ENCODE data around the gene BRIP1.

Gene BRIP1

GRCh38 chr17:61754124-61754523, 109.2 kb downstream of the BRIP1 start:
- no peaks in the 10 kb centered on the region for H3K9me3 ChIP-seq (ENCODE audit: control insufficient read depth, low read depth, low read length)
- H3K36me3 ChIP-seq (ENCODE audit: control insufficient read depth, low read depth, low read length): peaks cover 4% of the 10 kb centered on the region
- no peak overlapping the region for H3K9ac ChIP-seq (ENCODE audit: low read length)
- no peak overlapping the region for H3K4me3 ChIP-seq (ENCODE audit: low read length)
- no peaks in the 10 kb centered on the region for H3K4me1 ChIP-seq (ENCODE audit: control insufficient read depth, low read depth, low read length)
- H3K27ac ChIP-seq (ENCODE audit: low read length): no peak overlapping the region
- H3K27me3 ChIP-seq (ENCODE audit: control insufficient read depth, insufficient read depth, low read length): no peaks in the 10 kb centered on the region

- H3K4me3 ChIP-seq (ENCODE audit: low read length): no peak overlapping the region
- H3K36me3 ChIP-seq (ENCODE audit: control insufficient read depth, low read depth, low read length): peaks cover 4% of the 10 kb centered on the region
- no peaks in the 10 kb centered on the region for H3K9me3 ChIP-seq (ENCODE audit: control insufficient read depth, low read depth, low read length)
- no peaks in the 10 kb centered on the region for H3K27me3 ChIP-seq (ENCODE audit: control insufficient read depth, insufficient read depth, low read length)
- H3K4me1 ChIP-seq (ENCODE audit: control insufficient read depth, low read depth, low read length): no peaks in the 10 kb centered on the region
- no peak overlapping the region for H3K27ac ChIP-seq (ENCODE audit: low read length)
- H3K9ac ChIP-seq (ENCODE audit: low read length): no peak overlapping the region
Measured at GRCh38 chr17:61753696-61754095, 109.6 kb downstream of the BRIP1 start.

GRCh38 chr17:61750656-61751055, 112.7 kb downstream of the BRIP1 start:
- Histone ChIP-seq H3K4me1 (ENCODE audit: control insufficient read depth, low read depth, low read length) (no peaks in the 10 kb centered on the region), H3K27me3 (ENCODE audit: control insufficient read depth, insufficient read depth, low read length) (no peaks in the 10 kb centered on the region), H3K4me3 (ENCODE audit: low read length) (no peak overlapping the region), H3K36me3 (ENCODE audit: control insufficient read depth, low read depth, low read length) (peaks cover 4% of the 10 kb centered on the region), H3K27ac (ENCODE audit: low read length) (no peak overlapping the region), H3K9me3 (ENCODE audit: control insufficient read depth, low read depth, low read length) (peaks cover 5% of the 10 kb centered on the region), H3K9ac (ENCODE audit: low read length) (no peak overlapping the region)

- H3K4me1 ChIP-seq (ENCODE audit: control insufficient read depth, low read depth, low read length): no peaks in the 10 kb centered on the region
- no peak overlapping the region for H3K27ac ChIP-seq (ENCODE audit: low read length)
- no peak overlapping the region for H3K9ac ChIP-seq (ENCODE audit: low read length)
- H3K9me3 ChIP-seq (ENCODE audit: control insufficient read depth, low read depth, low read length): peaks cover 5% of the 10 kb centered on the region
- H3K4me3 ChIP-seq (ENCODE audit: low read length): no peak overlapping the region
- no peaks in the 10 kb centered on the region for H3K27me3 ChIP-seq (ENCODE audit: control insufficient read depth, insufficient read depth, low read length)
- H3K36me3 ChIP-seq (ENCODE audit: control insufficient read depth, low read depth, low read length): peaks cover 4% of the 10 kb centered on the region
Measured at GRCh38 chr17:61749823-61750404, 113.4 kb downstream of the BRIP1 start.

- Histone ChIP-seq H3K4me1 (ENCODE audit: control insufficient read depth, low read depth, low read length) (no peaks in the 10 kb centered on the region), H3K9me3 (ENCODE audit: control insufficient read depth, low read depth, low read length) (peaks cover 5% of the 10 kb centered on the region), H3K36me3 (ENCODE audit: control insufficient read depth, low read depth, low read length) (peaks cover 9% of the 10 kb centered on the region), H3K27ac (ENCODE audit: low read length) (no peak overlapping the region), H3K27me3 (ENCODE audit: control insufficient read depth, insufficient read depth, low read length) (no peaks in the 10 kb centered on the region), H3K4me3 (ENCODE audit: low read length) (no peak overlapping the region), H3K9ac (ENCODE audit: low read length) (no peak overlapping the region)
Measured at GRCh38 chr17:61746248-61746985, 116.9 kb downstream of the BRIP1 start.

GRCh38 chr17:61744804-61745203, 118.5 kb downstream of the BRIP1 start:
- Histone ChIP-seq H3K4me3 (ENCODE audit: low read length) (no peak overlapping the region), H3K36me3 (ENCODE audit: control insufficient read depth, low read depth, low read length) (peaks cover 9% of the 10 kb centered on the region), H3K27ac (ENCODE audit: low read length) (no peak overlapping the region), H3K27me3 (ENCODE audit: control insufficient read depth, insufficient read depth, low read length) (no peaks in the 10 kb centered on the region), H3K9me3 (ENCODE audit: control insufficient read depth, low read depth, low read length) (peaks cover 5% of the 10 kb centered on the region), H3K4me1 (ENCODE audit: control insufficient read depth, low read depth, low read length) (no peaks in the 10 kb centered on the region), H3K9ac (ENCODE audit: low read length) (no peak overlapping the region)

- no peak overlapping the region for H3K4me3 ChIP-seq (ENCODE audit: low read length)
- no peaks in the 10 kb centered on the region for H3K4me1 ChIP-seq (ENCODE audit: control insufficient read depth, low read depth, low read length)
- H3K36me3 ChIP-seq (ENCODE audit: control insufficient read depth, low read depth, low read length): peaks cover 9% of the 10 kb centered on the region
- peaks cover 5% of the 10 kb centered on the region for H3K9me3 ChIP-seq (ENCODE audit: control insufficient read depth, low read depth, low read length)
- no peaks in the 10 kb centered on the region for H3K27me3 ChIP-seq (ENCODE audit: control insufficient read depth, insufficient read depth, low read length)
- H3K9ac ChIP-seq (ENCODE audit: low read length): no peak overlapping the region
- H3K27ac ChIP-seq (ENCODE audit: low read length): no peak overlapping the region
Measured at GRCh38 chr17:61744252-61744651, 119.1 kb downstream of the BRIP1 start.

GRCh38 chr17:61743766-61744165, 119.6 kb downstream of the BRIP1 start:
- H3K4me3 ChIP-seq (ENCODE audit: low read length): no peak overlapping the region
- peaks cover 14% of the 10 kb centered on the region for H3K36me3 ChIP-seq (ENCODE audit: control insufficient read depth, low read depth, low read length)
- no peaks in the 10 kb centered on the region for H3K4me1 ChIP-seq (ENCODE audit: control insufficient read depth, low read depth, low read length)
- no peaks in the 10 kb centered on the region for H3K27me3 ChIP-seq (ENCODE audit: control insufficient read depth, insufficient read depth, low read length)
- H3K9me3 ChIP-seq (ENCODE audit: control insufficient read depth, low read depth, low read length): peaks cover 5% of the 10 kb centered on the region
- H3K9ac ChIP-seq (ENCODE audit: low read length): no peak overlapping the region
- H3K27ac ChIP-seq (ENCODE audit: low read length): no peak overlapping the region

- H3K9me3 ChIP-seq (ENCODE audit: control insufficient read depth, low read depth, low read length): peaks cover 6% of the 10 kb centered on the region
- no peaks in the 10 kb centered on the region for H3K4me1 ChIP-seq (ENCODE audit: control insufficient read depth, low read depth, low read length)
- no peak overlapping the region for H3K4me3 ChIP-seq (ENCODE audit: low read length)
- no peak overlapping the region for H3K27ac ChIP-seq (ENCODE audit: low read length)
- no peaks in the 10 kb centered on the region for H3K27me3 ChIP-seq (ENCODE audit: control insufficient read depth, insufficient read depth, low read length)
- H3K9ac ChIP-seq (ENCODE audit: low read length): no peak overlapping the region
- peaks cover 20% of the 10 kb centered on the region for H3K36me3 ChIP-seq (ENCODE audit: control insufficient read depth, low read depth, low read length)
Measured at GRCh38 chr17:61739002-61739401, 124.3 kb downstream of the BRIP1 start.

- H3K4me3 ChIP-seq (ENCODE audit: low read length): no peak overlapping the region
- no peak overlapping the region for H3K9ac ChIP-seq (ENCODE audit: low read length)
- no peak overlapping the region for H3K27ac ChIP-seq (ENCODE audit: low read length)
- no peaks in the 10 kb centered on the region for H3K4me1 ChIP-seq (ENCODE audit: control insufficient read depth, low read depth, low read length)
- H3K36me3 ChIP-seq (ENCODE audit: control insufficient read depth, low read depth, low read length): peaks cover 20% of the 10 kb centered on the region
- H3K27me3 ChIP-seq (ENCODE audit: control insufficient read depth, insufficient read depth, low read length): no peaks in the 10 kb centered on the region
- H3K9me3 ChIP-seq (ENCODE audit: control insufficient read depth, low read depth, low read length): peaks cover 6% of the 10 kb centered on the region
Measured at GRCh38 chr17:61738249-61738648, 125.1 kb downstream of the BRIP1 start.

- Histone ChIP-seq H3K4me3 (ENCODE audit: low read length) (no peak overlapping the region), H3K4me1 (ENCODE audit: control insufficient read depth, low read depth, low read length) (no peaks in the 10 kb centered on the region), H3K9me3 (ENCODE audit: control insufficient read depth, low read depth, low read length) (peaks cover 6% of the 10 kb centered on the region), H3K27ac (ENCODE audit: low read length) (no peak overlapping the region), H3K36me3 (ENCODE audit: control insufficient read depth, low read depth, low read length) (peaks cover 20% of the 10 kb centered on the region), H3K27me3 (ENCODE audit: control insufficient read depth, insufficient read depth, low read length) (no peaks in the 10 kb centered on the region), H3K9ac (ENCODE audit: low read length) (no peak overlapping the region)
Measured at GRCh38 chr17:61737820-61738219, 125.5 kb downstream of the BRIP1 start.

- Histone ChIP-seq H3K4me3 (ENCODE audit: low read length) (no peak overlapping the region), H3K4me1 (ENCODE audit: control insufficient read depth, low read depth, low read length) (no peaks in the 10 kb centered on the region), H3K27ac (ENCODE audit: low read length) (no peak overlapping the region), H3K36me3 (ENCODE audit: control insufficient read depth, low read depth, low read length) (peaks cover 11% of the 10 kb centered on the region), H3K9me3 (ENCODE audit: control insufficient read depth, low read depth, low read length) (peaks cover 6% of the 10 kb centered on the region), H3K27me3 (ENCODE audit: control insufficient read depth, insufficient read depth, low read length) (no peaks in the 10 kb centered on the region), H3K9ac (ENCODE audit: low read length) (no peak overlapping the region)
Measured at GRCh38 chr17:61736438-61736837, 126.9 kb downstream of the BRIP1 start.
